Measurements from ENCODE around the gene CARD9.

The CARD9 gene

DNA sequence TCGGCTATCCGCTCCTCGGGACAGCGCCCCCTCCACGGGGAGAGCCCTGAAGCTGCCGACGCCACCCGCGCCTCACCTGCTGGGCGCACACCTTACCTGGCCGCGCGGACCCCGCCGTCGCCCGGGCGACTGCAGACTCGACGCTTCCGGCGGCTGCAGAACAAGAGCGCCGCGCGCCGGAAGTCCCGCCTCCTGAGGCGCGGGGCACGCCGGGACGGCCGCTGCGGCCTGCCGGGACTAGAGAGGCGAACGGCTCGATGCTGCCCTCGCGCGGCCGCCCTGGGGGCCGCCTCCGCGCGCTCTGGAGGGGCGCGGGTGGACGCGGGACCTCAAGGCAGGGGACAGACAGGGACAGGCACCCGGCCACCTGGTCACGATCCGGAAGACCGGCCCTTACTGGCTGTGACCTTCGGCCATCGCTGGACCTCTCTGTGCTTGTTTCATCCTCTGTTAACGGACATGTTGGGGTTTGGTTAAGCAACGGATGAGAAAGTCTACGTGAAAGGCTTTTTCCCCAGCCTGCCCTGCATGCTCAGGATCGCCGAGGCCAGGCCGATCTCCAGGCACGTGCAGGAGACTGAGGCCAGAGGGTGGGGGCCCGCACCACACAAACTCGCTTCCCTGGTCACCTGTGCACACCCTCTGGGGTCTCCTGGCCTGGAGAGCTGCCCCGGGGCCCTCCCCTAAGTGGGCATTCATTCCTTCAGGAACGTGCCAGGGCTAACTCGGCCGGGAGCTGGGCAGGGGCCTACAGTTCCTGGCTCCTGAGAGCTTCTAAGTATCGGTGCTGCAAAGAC lies 26.8 kb upstream of the CARD9 start, which contains the start of gene SNAPC4:
TSS of gene SNAPC4 (minus strand) at position 133 of the 797 bp plus-strand sequence. CDS start 1,742 bp downstream, outside the sequence.
- DNase-seq = peak; percentile 88

- DNase-seq = peak; percentile 39
These were observed 25.9 kb upstream of the CARD9 start for GRCh38 chr9:136399176-136400037.

- DNase-seq = no peak
These were observed 24.8 kb upstream of the CARD9 start for GRCh38 chr9:136398286-136398685.

- no peak for DNase-seq
These were observed 24.2 kb upstream of the CARD9 start for GRCh38 chr9:136397643-136398042.

GRCh38 chr9:136396219-136396515 lies 22.7 kb upstream of the CARD9 start:
- DNase-seq = no peak

DNA sequence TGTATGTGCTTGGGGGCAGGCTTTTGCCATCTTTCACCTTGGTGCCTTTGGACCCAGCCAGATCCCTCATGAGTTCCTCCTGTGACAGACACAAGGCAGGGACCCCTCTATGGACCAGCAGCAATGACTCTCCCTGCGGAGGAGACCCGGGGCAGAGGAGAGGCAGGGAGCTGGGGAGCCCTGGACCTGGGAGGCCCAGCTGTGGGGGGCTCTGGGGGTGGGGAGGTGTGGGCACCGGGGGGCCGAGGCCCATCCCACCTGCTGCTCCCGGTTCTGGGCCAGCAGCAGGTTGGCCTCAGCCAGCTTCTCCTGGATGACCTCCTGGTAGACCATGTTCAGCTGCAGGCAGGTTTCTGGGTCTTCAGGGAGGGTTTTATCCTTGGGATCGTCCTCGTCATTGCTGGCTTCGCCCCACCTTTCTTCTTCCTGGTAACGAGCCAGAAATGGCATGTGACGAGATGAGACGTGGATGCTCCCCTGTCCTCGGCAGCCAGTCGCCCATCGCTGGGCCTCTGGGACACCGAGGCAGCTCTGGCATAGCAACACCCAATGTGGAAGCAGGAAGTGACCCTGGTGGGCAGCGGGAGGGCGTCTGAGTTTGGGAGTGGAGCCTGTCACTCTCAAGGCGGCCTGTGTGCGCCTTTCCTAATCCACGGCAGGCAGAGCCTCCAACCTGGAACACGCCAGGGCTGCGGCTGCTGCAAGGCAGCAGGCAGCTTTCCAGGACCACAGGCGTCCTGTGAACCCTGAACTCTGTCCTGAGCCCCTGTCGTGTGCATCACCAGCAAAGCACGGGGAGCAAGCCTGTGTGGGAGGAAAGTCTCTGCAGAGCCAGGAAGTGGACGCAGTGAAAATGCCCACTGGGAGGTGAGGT lies 22.1 kb upstream of the CARD9 start:
- no peak for DNase-seq

DNA sequence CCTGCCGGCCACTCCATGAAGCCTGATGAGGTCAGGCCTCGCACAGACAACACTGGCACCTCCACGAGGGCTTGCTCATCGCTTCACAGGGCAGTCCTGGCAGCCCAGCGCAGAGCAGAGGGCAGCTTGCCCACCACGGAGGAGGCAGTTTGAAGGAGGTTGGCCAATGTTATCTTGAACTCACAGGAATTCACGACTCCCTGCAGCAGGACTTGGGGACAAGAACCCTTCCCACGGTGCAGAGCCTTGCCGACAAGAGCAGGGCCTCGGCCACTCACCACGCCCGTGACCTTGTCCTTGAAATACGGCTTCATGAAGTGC lies 21.5 kb upstream of the CARD9 start:
- DNase-seq = no peak

- DNase-seq = no peak
These were observed 21.0 kb upstream of the CARD9 start for GRCh38 chr9:136394312-136395019.

DNA sequence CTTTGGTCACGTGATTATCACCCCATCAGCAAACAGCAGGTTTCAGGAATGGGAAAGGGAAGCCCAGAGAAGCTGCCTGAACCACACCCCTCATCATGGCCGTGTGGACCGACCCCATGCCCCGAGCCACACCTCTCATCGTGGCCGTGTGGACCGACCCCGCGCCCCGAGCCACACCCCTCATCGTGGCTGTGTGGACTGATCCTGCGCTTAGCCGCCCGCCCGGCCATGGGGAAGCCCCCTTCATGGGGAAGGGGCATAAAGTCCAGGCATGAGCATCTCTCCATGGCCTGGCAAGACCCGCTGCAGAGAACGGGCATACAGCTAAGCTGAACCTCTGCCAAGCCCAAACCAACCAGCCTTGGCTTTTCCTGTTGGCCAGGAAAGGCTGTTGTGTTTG lies 20.1 kb upstream of the CARD9 start:
- DNase-seq = no peak

DNA sequence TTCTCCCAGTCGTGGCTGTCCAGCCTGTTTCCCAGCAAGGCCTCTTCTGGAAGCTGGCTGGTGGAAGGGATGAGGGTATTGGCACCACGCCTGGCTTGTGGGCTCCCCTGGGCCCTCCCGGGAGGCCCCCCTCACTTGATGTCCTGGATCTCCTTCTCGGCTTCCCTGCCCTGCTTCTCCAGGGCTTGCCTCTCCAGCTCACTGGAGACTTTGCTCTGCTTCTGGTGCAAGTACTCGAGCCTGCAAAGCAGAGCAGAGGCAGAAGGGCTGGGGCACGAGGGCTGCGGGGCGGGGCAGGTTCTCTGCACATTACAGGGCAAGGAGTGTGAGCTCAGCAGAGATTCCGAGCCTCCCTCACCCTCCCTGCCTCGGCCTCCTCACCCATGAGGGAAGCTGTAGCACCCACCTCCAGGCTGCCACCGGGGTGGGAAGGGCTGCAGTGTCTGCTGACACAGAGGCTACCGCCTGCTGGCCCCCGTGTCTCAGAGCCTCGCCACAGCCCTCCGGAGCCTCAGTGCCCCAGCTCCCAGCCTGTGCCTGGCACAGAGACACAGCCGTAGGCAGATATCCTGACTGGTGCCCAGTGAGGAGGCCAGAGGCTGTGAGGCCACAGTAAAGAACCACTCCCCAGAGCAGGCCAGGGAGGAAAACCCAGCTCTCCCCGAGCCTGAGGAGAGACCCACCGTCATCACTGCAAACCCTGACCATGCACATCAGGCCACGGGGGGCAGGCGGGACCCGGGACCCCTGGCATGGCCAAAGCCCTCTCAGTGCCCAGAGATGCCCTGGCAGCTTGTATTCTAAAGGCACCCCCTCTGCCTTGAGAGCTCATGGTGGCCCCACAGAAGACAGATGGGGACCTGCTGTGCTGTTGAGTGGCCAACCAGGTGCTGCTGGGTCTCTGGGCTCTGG lies 19.3 kb upstream of the CARD9 start:
- no peak for DNase-seq

DNA sequence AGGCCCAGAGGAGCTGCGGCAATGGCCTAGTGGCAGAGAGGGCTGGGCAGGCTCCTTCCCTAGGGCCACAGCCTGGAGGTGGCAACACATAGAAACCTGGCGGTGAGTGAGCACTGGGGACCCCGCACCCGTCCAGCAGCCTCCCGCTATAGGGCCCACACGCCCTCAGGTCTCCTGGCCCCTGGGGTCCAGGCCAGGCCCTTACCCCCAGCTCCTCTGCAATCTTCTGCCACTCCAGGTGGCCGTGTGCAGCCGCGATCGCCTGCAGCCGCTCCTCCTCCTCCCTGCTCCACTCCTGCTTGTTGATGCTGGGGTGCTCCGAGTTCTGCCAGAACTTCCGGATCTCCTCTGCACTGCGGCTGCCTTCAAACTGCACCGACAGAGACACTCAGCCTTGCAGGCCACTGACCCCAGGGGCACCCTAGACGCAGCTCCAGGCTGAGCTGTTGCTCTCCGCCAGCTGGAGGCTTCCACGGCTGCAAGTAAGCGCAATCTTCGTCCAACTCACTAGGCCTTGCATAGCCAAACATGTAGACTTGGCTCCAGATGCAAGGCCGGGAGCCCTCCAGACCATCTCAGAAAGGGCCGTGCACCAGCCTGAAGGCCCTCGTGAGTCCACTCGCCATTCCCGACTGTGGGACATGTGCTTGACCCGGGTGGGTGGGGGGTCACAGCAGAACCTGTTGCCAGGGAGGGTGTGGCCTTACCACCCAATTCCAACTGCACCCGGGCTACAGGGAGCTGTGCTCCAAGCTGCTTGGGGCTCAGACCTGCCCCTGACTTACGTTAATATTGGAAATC lies 18.5 kb upstream of the CARD9 start:
- DNase-seq = no peak

DNA sequence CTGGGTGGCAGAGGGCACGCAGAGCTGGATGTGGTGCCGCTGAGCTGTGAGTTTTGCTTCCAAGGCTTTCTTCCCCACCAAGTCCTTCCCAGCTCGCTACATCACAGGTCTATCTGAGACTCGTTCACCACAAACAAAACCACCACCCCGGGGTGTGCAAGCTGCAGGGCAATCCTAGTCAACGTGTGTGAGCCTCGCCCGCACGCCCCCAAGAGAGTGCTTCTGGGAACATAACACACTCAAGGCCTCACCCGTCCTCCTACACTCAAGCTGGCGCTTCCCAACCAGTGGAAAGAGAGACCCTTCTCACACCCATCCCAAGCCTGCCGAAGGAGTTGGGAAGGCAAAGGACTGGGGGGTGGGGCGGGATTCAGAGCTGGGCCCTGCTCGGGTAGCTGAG lies 15.9 kb upstream of the CARD9 start:
- no peak for DNase-seq

DNA sequence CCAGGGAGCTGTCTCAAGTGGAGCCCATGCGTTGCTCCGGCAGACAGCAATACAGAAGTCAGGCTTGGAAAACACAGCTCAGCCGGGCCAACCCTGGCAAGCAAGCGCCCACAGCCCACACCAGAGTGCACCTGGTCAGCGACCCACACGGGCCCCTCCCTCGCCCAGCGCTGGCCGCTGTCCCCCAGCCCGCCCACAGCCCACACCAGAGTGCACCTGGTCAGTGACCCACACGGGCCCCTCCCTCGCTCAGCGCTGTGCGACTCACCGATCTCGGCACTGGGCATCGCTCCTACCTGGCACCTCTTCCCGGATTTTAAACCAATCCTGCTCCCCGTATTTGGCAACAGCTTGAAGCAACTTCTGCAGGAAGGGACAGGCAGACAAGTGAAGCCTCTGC lies 13.7 kb upstream of the CARD9 start:
- no peak for DNase-seq

DNA sequence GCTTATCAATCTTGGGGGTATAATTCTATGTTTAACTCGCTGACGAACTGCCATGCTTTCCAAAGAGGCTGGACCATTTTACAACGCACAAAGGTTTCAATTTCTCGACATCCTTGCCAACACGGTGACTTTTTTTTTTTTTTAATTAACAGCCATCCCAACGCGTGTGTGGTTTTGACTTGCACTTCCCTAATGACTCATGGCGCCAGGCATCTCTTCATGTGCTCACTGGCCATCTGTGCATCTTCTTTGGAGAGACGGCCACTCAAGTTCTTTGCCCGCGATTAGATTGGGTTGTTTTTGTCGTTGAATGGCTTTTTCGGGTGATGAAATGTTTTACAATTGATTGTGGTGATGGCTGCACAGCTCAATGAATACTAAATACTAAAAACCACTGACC lies 12.5 kb upstream of the CARD9 start:
- no peak for DNase-seq

DNA sequence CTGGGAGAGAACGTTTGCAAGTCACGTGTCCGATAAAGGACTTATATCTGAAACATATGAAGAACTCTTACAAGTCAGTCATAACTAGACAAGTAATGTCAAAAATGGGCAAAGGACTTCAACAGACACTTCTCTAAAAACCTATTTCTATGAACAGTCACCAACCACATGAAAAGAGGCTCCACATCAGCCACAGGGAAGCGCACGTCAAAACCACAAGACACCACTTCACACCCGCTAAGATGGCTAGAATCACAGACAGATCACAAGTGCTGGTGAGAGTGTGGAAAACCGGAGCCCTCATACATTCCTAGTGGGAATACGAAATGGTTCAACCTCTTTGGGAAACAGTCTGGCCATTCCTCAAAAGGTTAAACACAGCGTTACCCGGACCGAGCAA lies 11.5 kb upstream of the CARD9 start:
- peak; percentile 37 for DNase-seq

DNA sequence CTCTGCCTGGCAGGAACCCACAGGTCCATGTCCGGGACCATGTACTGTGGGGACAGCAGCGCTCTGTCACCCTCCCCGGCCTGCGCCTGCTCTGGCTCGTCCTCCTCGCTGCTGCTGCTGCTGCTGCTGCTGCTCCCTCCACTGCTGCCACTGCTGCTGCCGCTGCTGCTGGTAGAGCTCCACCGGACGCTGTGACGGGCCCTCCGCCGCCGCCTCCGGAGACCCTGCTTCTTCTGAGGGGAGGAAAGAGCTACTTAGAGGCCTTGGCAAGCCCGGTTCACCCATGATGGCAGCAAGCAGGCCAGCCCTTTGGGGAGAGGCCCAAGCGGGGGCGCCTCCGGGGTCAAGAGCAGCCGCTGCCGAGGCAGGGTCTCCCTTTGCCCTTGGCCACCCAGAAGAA lies 10.0 kb upstream of the CARD9 start:
- DNase-seq = no peak

- DNase-seq = no peak
These were observed 8.6 kb upstream of the CARD9 start for GRCh38 chr9:136381966-136382513.

DNA sequence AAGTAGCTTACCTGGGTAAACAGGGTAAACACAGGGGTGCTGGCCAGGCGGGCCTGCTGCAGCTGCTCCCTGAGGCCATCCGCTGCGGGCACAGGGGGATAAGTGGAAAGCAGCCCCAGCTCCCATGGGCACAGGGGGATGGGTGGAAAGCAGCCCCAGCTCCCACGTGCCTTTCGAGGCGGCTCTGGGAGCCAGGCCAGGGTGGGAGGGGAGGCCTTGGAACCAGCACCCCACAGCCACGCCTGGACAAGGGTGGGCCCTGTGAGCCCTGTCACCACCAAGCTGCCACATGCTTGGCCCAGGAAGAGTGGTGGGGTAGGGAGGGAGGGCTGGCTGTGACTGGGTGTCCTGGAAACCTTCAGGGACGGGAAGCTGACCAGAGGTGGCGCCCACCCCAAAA lies 7.8 kb upstream of the CARD9 start:
- DNase-seq = no peak

DNA sequence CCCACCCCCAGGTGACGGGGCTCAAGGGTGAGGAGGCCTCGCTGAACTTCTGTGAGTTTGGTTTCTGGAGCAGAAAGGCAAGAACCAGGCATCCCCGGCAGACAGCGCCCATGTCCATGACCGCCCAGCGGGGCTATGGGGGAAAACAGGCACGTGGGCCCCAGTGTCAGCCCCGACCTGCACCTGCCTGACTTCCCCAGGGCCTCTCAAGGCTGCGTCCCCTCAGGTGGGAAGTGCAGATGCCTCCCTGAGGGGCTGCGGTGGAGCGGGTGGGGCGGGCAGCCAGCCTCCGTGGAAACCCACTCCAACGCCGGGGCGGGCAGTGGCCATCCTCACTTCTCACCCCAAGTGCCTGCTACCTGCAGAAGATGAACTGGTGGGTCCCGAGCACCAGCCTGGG lies 6.9 kb upstream of the CARD9 start:
- no peak for DNase-seq

DNA sequence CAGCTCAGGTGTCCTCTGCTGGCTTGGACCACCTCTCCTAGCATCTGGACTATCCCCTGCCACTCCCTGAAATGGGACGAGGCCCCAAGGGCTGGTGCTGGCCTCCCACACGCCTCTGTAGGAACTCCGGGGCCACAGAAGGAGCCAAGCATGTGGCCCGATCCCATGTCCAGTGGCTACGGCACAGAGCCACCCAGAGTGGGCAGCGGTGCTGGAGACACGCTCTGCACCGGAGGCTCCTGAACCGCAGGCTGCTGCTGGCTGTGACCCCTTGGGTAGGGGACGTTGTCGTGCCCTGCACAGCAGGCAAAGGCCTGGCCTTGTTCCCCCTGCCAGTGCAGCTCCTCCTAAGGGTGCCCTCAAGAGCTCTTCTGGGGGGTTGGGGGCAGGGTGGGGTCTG lies 6.4 kb upstream of the CARD9 start:
- DNase-seq = no peak

DNA sequence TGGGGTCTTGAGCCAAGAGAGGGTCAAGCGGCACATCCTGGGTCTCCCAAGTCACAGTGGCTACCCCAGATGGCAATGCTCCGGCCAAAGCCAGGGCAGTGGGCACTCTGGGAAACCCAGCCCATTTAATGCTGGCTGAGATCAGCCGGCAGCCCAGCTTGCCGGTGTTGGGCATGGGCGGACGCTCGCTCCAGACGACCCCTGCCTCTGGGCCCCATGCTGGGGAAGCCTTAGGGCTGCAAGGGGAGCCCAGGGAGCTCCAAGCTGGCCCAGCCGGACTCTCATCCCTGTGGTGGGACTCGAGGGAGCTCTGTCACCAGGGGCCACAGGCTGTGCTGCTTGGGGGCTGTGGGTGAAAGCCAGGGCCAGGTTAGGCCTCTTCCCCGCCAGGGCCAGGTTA lies 5.9 kb upstream of the CARD9 start:
- DNase-seq = no peak
